22Rv1 (cell line): ENCODE data around the gene OR10T2.

Experiments used
- H3K27ac ChIP-seq: fragments of 450-650 bp; 2 replicates; pipeline ENCODE4 v1.5.1; 2017
- CTCF ChIP-seq: fragments of 450-650 bp; IDR thresholded peaks from 2 replicates; pipeline ENCODE4 v1.5.1; 2017; ENCODE audit warnings: mild to moderate bottlenecking
- ZFX ChIP-seq: fragments of 450-650 bp; IDR thresholded peaks from 2 replicates; pipeline ENCODE4 v1.6.1; 2017; ENCODE audit warnings: antibody characterized with exemption, borderline replicate concordance

OR10T2 gene

GRCh38 chr1:158417586-158417985, 18.3 kb upstream of the OR10T2 start:
- TF ChIP-seq ZFX (no peak), CTCF (no peak)
- H3K27ac ChIP-seq = no peak overlapping the region

GRCh38 chr1:158414651-158415345, 15.5 kb upstream of the OR10T2 start:
- no peak overlapping the region for H3K27ac ChIP-seq
- TF ChIP-seq CTCF = no peak

- H3K27ac ChIP-seq = no peak overlapping the region
- no peak for TF ChIP-seq ZFX
- TF ChIP-seq CTCF = no peak
Measured at GRCh38 chr1:158407092-158407491, 7.8 kb upstream of the OR10T2 start.

- no peak overlapping the region for H3K27ac ChIP-seq
- no peak for TF ChIP-seq CTCF
Measured at GRCh38 chr1:158400871-158401270, 1.6 kb upstream of the OR10T2 start.

- TF ChIP-seq ZFX (no peak), CTCF (no peak)
- H3K27ac ChIP-seq = no peak overlapping the region
Measured at GRCh38 chr1:158396646-158397045, 2.6 kb downstream of the OR10T2 start.

GRCh38 chr1:158393476-158393875, 5.8 kb downstream of the OR10T2 start:
- H3K27ac ChIP-seq = no peak overlapping the region
- no peak for TF ChIP-seq CTCF
- no peak for TF ChIP-seq ZFX

GRCh38 chr1:158391099-158391498, 8.2 kb downstream of the OR10T2 start:
- TF ChIP-seq CTCF (no peak), ZFX (no peak)
- H3K27ac ChIP-seq = no peak overlapping the region
